ENCODE results near the gene VDR.

- TF ChIP-seq CTCF (conservative IDR thresholded peaks at IDR 0.05) (no peak), ZFX (IDR thresholded peaks at IDR 0.05) (no peak)
Measured at GRCh38 chr12:47854531-47854930, 50.3 kb downstream of the VDR start.

Measured in C4-2B (cell line).